ES-I3 (cell line): ENCODE results near the gene CNPY2.
"Not testable (repeated sequence)": the region's sequence is repeated elsewhere in the genome, so short reads cannot be mapped to it uniquely, and the experiment has no call there.

Experiments used
- H3K36me3 ChIP-seq: 2 replicates; pipeline ENCODE4 v1.6.1; 2013; ENCODE audit warnings: mild to moderate bottlenecking, low read length, control low read depth, moderate library complexity; ENCODE audit not compliant: insufficient read depth
- H3K4me1 ChIP-seq: 2 replicates; pipeline ENCODE4 v1.6.1; 2013; ENCODE audit warnings: mild to moderate bottlenecking, control low read depth, low read length; ENCODE audit not compliant: insufficient read depth
- H3K9ac ChIP-seq: 2 replicates; pipeline ENCODE4 v1.6.1; 2013; ENCODE audit warnings: low read depth, mild to moderate bottlenecking, low read length, moderate library complexity
- H3K9me3 ChIP-seq: 2 replicates; pipeline ENCODE4 v1.6.1; 2013; ENCODE audit warnings: mild to moderate bottlenecking, low read length, moderate library complexity; ENCODE audit not compliant: control insufficient read depth, insufficient read depth

Gene CNPY2

GRCh38 chr12:56296295-56296694 is 19.5 kb downstream of the CNPY2 start:
- peaks cover 5% of the 10 kb centered on the region for H3K4me1 ChIP-seq
- peaks cover 12% of the 10 kb centered on the region for H3K36me3 ChIP-seq
- no peak overlapping the region for H3K9ac ChIP-seq

DNA sequence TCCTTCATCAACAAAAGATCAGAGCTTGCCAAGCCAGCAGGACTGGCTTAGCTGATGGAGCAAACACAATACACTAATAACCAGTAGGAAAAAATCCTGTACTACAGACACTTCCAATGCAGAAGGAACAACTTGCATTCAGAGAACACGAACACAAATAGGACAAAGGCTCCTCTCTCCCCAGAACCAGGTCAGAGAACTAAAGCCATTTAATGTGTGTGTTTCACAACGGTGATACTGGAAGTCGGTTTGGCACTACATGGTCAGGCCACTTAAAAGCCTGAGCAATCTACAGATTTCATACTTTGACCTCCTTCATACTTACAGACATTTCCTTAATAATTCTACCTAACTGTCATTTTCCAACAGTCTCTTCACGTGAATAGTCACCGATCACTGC is 22.0 kb downstream of the CNPY2 start:
- H3K9ac ChIP-seq, result no peak overlapping the region
- H3K4me1 ChIP-seq, result no peaks in the 10 kb centered on the region
- H3K36me3 ChIP-seq, result peaks cover 12% of the 10 kb centered on the region

More at GRCh38 chr12:56296295-56296694, 19.5 kb downstream of the CNPY2 start:
- H3K9me3 ChIP-seq, result no peaks in the 10 kb centered on the region

DNA sequence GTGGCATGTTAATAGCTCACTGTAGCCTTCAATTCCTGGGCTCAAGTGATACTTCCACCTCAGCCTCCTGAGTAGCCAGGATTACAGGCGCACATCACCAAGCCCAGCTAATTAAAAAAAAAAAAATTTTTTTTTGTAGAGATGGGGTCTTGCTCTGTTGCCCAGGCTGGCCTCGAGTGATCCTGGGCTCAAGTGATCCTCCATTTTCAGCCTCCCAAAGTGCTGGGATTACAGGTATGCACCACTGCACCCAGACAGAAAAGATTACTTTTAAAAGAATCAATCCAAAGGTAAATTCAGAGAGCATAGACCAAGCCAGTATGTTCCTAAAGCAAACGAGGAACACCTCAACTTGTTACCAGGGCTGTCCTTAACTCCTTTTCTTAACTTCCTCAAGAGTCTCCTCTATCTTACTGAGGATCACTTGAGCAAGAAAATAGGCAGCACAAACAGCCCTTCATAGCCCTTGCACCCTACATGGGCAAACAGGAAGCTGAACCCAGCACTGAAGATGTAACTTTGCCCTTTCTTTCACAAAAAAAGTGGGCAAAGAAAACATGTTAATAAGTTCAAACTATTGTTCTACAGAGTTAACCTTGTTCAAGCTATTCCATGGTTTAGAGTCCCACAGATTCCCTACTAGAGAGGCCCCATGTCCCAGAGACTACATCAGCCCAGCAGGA is 26.9 kb downstream of the CNPY2 start:
- H3K9ac ChIP-seq, result no peak overlapping the region
- H3K4me1 ChIP-seq, result peaks cover 4% of the 10 kb centered on the region; the same call in 1 of the 2 replicates
- H3K9me3 ChIP-seq, result no peaks in the 10 kb centered on the region
- peaks cover 8% of the 10 kb centered on the region for H3K36me3 ChIP-seq

More for the DNA sequence above, 22.0 kb downstream of the CNPY2 start:
- no peaks in the 10 kb centered on the region for H3K9me3 ChIP-seq

GRCh38 chr12:56286044-56286830 is 29.6 kb downstream of the CNPY2 start:
- Histone ChIP-seq H3K36me3 (peaks cover 24% of the 10 kb centered on the region), H3K9ac (no peak overlapping the region), H3K4me1 (peaks cover 4% of the 10 kb centered on the region; the same call in 1 of the 2 replicates)

GRCh38 chr12:56284263-56284662 is 31.5 kb downstream of the CNPY2 start:
- H3K36me3 ChIP-seq, result peaks cover 25% of the 10 kb centered on the region
- not testable (repeated sequence) for H3K4me1 ChIP-seq

More at GRCh38 chr12:56286044-56286830, 29.6 kb downstream of the CNPY2 start:
- no peaks in the 10 kb centered on the region for H3K9me3 ChIP-seq

DNA sequence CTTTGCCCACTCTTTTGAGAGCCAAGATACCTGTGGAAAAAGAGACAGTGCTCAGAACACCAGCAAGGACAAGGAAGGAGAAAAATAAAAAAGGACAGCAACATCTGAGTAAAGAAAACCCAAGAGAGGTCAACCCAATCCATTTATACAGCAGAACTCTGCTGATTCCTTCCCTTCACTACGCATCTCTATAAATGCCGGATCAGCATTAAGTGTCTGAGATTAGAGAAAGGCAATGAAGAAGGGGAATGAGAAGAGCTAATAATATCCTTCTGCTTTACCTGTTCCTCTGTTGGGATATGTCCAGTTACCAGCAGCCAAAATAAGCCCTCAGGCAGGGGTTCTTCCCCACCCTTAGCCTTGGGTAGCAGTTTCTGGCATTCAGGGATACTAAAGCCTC is 33.2 kb downstream of the CNPY2 start:
- Histone ChIP-seq H3K9me3 (no peaks in the 10 kb centered on the region), H3K4me1 (peaks cover 4% of the 10 kb centered on the region; the same call in 1 of the 2 replicates), H3K36me3 (peaks cover 25% of the 10 kb centered on the region)

More at GRCh38 chr12:56284263-56284662, 31.5 kb downstream of the CNPY2 start:
- H3K9ac ChIP-seq, H3K9me3 ChIP-seq: not testable (repeated sequence)

DNA sequence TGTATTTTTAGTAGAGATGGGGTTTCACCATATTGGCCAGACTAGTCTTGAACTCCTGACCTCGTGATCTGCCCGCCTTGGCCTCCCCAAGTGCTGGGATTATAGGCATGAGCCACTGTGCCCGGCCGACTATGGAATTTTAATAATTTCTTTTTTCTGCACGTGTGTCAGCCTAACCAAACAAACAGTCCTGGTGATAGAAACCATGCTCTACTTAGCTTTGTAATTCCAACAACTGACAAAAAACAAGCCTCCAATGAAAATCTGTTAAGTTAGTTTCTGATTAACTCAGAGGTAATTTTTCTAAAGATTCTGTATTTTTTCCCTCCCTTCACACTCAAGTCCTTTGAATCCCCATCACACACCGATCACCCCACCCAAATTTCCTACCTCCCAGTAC is 33.8 kb downstream of the CNPY2 start:
- Histone ChIP-seq H3K9ac (no peak overlapping the region), H3K4me1 (peaks cover 4% of the 10 kb centered on the region; the same call in 1 of the 2 replicates), H3K36me3 (peaks cover 25% of the 10 kb centered on the region), H3K9me3 (no peaks in the 10 kb centered on the region)

More for the DNA sequence above, 33.2 kb downstream of the CNPY2 start:
- no peak overlapping the region for H3K9ac ChIP-seq

- H3K4me1 ChIP-seq, result no peaks in the 10 kb centered on the region
- H3K9ac ChIP-seq, result no peak overlapping the region
- H3K36me3 ChIP-seq, result peaks cover 27% of the 10 kb centered on the region
- no peaks in the 10 kb centered on the region for H3K9me3 ChIP-seq
These were observed 34.9 kb downstream of the CNPY2 start for GRCh38 chr12:56280849-56281248.

- peaks cover 35% of the 10 kb centered on the region for H3K36me3 ChIP-seq
These were observed 36.9 kb downstream of the CNPY2 start for GRCh38 chr12:56278905-56279304.

DNA sequence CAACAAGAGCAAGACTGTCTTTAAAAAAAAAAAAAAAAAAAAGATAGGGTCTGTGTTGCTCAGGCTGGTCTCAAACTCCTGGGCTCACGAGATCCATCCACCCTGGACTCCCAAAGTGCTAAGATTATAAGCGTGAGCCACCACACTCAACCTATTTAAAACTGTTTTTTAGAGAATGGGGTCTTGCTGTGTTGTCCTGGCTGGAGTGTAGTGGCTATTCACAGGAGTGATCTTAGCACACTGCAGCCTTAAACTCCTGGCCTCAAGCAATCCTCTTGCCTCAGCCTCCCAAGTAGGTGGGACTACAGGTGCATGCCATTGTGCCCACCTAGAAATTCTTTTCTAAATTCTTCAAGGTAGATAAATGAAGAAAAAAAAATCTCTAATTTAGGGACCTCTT is 41.5 kb downstream of the CNPY2 start:
- peaks cover 36% of the 10 kb centered on the region for H3K36me3 ChIP-seq
- H3K4me1 ChIP-seq, result no peaks in the 10 kb centered on the region
- no peak overlapping the region for H3K9ac ChIP-seq
- H3K9me3 ChIP-seq, result no peaks in the 10 kb centered on the region

More at GRCh38 chr12:56278905-56279304, 36.9 kb downstream of the CNPY2 start:
- H3K9me3 ChIP-seq, result no peaks in the 10 kb centered on the region
- no peaks in the 10 kb centered on the region for H3K4me1 ChIP-seq
- no peak overlapping the region for H3K9ac ChIP-seq

GRCh38 chr12:56272468-56272867 is 43.3 kb downstream of the CNPY2 start:
- peaks cover 36% of the 10 kb centered on the region for H3K36me3 ChIP-seq
- H3K9ac ChIP-seq, H3K9me3 ChIP-seq, H3K4me1 ChIP-seq: not testable (repeated sequence)

DNA sequence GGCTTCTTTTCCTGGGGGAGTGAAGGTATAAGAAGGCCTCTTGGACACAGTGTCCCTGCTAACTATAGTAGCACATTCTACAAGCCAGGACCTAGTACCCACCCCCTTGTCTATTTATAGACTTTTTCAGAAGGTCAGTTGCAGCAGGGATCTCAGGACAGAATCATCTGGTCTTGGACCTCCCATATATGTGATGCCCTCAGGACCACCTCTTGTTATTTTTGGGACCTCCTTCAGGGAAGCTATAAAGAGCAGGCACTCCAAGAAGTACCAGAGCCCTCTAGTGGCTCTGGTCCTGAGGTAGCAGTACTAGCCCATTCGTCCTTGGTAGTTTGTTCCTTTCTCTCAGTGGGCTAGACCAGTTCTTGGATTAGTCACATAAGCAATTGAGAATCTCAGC is 44.8 kb downstream of the CNPY2 start:
- Histone ChIP-seq H3K9ac (no peak overlapping the region), H3K36me3 (peaks cover 33% of the 10 kb centered on the region), H3K9me3 (no peaks in the 10 kb centered on the region), H3K4me1 (no peaks in the 10 kb centered on the region)

GRCh38 chr12:56267443-56268071 is 48.2 kb downstream of the CNPY2 start:
- Histone ChIP-seq H3K9me3 (no peaks in the 10 kb centered on the region), H3K9ac (peak overlapping the region; percentile 87; the same call in 1 of the 2 replicates), H3K4me1 (no peaks in the 10 kb centered on the region), H3K36me3 (peaks cover 10% of the 10 kb centered on the region)

- peaks cover 8% of the 10 kb centered on the region for H3K36me3 ChIP-seq
- no peaks in the 10 kb centered on the region for H3K4me1 ChIP-seq
- H3K9ac ChIP-seq, result peak within 1 kb of the TSS; percentile 87
- no peaks in the 10 kb centered on the region for H3K9me3 ChIP-seq
These were observed 48.9 kb downstream of the CNPY2 start, which contains the start of gene COQ10A for GRCh38 chr12:56266693-56267442. Gene COQ10A, plus strand, starts transcription at chr12:56266942. Its CDS starts 177 bp downstream, at chr12:56267119.
